SK-N-SH (cell line): Measurements from ENCODE around the gene CEBPB. TPM values are rescaled to one million over a fixed set of nuclear protein-coding genes. Genes with fewer than 3 reads are reported as not detected.

Source experiments
- CTCF ChIA-PET: fragments of 300-600, 350-600 bp; formaldehyde crosslinking; extraction: SDS; loops from one replicate; lab custom pipeline; 2021; lab: Yijun Ruan, JAX
- POLR2A ChIA-PET: fragments of 350-600 bp; sonication (Branson Sonifier 250); formaldehyde crosslinking; extraction: SDS; loops from one replicate; lab custom pipeline; 2020; ENCODE audit warnings: antibody characterized with exemption, inconsistent platforms; lab: Yijun Ruan, JAX
- DNase-seq: peaks from one replicate; pipeline ENCODE4 v3.0.0; 2012
- H2AFZ ChIP-seq: fragments of 200-600 bp; sonication (generic); 2 replicates; pipeline ENCODE4 v1.8.1; 2016; ENCODE audit warnings: antibody characterized with exemption, mild to moderate bottlenecking, low read depth
- H3F3A ChIP-seq: fragments of 200-600 bp; sonication (generic); replicated peaks from 2 replicates; pipeline ENCODE3; 2016; ENCODE audit warnings: antibody characterized with exemption, mild to moderate bottlenecking; ENCODE audit not compliant: insufficient read depth
- H3K27ac ChIP-seq, 2 experiments: fragments of 200-500 bp in 1 of 2; fragments of 200-600 bp in 1 of 2; sonication (Bioruptor generic) in 1 of 2; sonication (generic), shearing (Covaris generic) in 1 of 2; 2 replicates each; pipeline versions ENCODE4 v1.5.1 to v1.6.1; 2014 to 2016; ENCODE audit warnings: low read depth in 2 of 2, inconsistent platforms in 1 of 2, low read length in 1 of 2, mild to moderate bottlenecking in 1 of 2, mixed read lengths in 1 of 2
- H3K27me3 ChIP-seq: fragments of 200-600 bp; sonication (generic), shearing (Covaris generic); 2 replicates; pipeline ENCODE4 v1.6.1; 2016; ENCODE audit warnings: mixed run types; ENCODE audit not compliant: insufficient read depth
- H3K36me3 ChIP-seq, 2 experiments: fragments of 200-500 bp in 1 of 2; fragments of 200-600 bp in 1 of 2; sonication (Bioruptor generic) in 1 of 2; sonication (generic) in 1 of 2; replicated peaks in 1 of 2; 2 replicates each; pipeline versions ENCODE3 to v1.5.1; 2014 to 2016; ENCODE audit warnings: low read length in 1 of 2, mild to moderate bottlenecking in 1 of 2; ENCODE audit not compliant: insufficient read depth in 2 of 2, control insufficient read depth in 1 of 2
- H3K4me1 ChIP-seq, 2 experiments: fragments of 200-500 bp in 1 of 2; fragments of 200-600 bp in 1 of 2; sonication (Bioruptor generic) in 1 of 2; sonication (generic), shearing (Covaris generic) in 1 of 2; 2 replicates each; pipeline versions ENCODE4 v1.5.1 to v1.6.1; 2014 to 2016; ENCODE audit warnings: low read depth in 1 of 2, low read length in 1 of 2, mixed run types in 1 of 2; ENCODE audit not compliant: insufficient read depth in 2 of 2, control insufficient read depth in 1 of 2
- H3K4me2 ChIP-seq: fragments of 200-600 bp; sonication (generic), shearing (Covaris generic); 2 replicates; pipeline ENCODE4 v1.6.1; 2017; ENCODE audit warnings: mixed run types
- H3K4me3 ChIP-seq, 2 experiments: fragments of 200-500 bp in 1 of 2; fragments of 200-600 bp in 1 of 2; sonication (Bioruptor generic) in 1 of 2; sonication (generic), shearing (Covaris generic) in 1 of 2; 2 replicates each; pipeline versions ENCODE4 v1.5.1 to v1.8.1; 2014 to 2016; ENCODE audit warnings: low read depth in 2 of 2, inconsistent platforms in 1 of 2, low read length in 1 of 2, mild to moderate bottlenecking in 1 of 2, mixed read lengths in 1 of 2, moderate library complexity in 1 of 2
- H3K79me2 ChIP-seq: fragments of 200-600 bp; sonication (generic); 2 replicates; pipeline ENCODE4 v1.8.1; 2017; ENCODE audit warnings: mild to moderate bottlenecking; ENCODE audit not compliant: insufficient read depth
- H3K9ac ChIP-seq: fragments of 200-600 bp; sonication (generic); 2 replicates; pipeline ENCODE4 v1.6.1; 2017; ENCODE audit warnings: mixed run types
- H3K9me2 ChIP-seq: fragments of 200-600 bp; sonication (generic); 2 replicates; pipeline ENCODE4 v1.6.1; 2017; ENCODE audit warnings: mixed run types
- H3K9me3 ChIP-seq: fragments of 200-600 bp; sonication (generic); 2 replicates; pipeline ENCODE4 v1.6.1; 2017; ENCODE audit warnings: mixed run types, mild to moderate bottlenecking, moderate library complexity
- H4K20me1 ChIP-seq: fragments of 200-600 bp; sonication (generic); 2 replicates; pipeline ENCODE4 v1.6.1; 2017; ENCODE audit warnings: mild to moderate bottlenecking, mixed run types; ENCODE audit not compliant: insufficient read depth
- FOSL2 ChIP-seq: IDR thresholded peaks from 2 replicates; pipeline ENCODE4 v1.4.0; 2012; ENCODE audit warnings: low read depth, mild to moderate bottlenecking, moderate library complexity, borderline replicate concordance
- FOXM1 ChIP-seq: IDR thresholded peaks from 2 replicates; pipeline ENCODE4 v1.4.0; 2012; ENCODE audit warnings: low read depth, mild to moderate bottlenecking
- GATA2 ChIP-seq: sonication (generic); formaldehyde crosslinking; IDR thresholded peaks from 2 replicates; pipeline ENCODE4 v1.5.0; 2020; ENCODE audit warnings: mild to moderate bottlenecking, missing genetic modification reagents
- MEF2A ChIP-seq: IDR thresholded peaks from 2 replicates; pipeline ENCODE4 v1.4.0; 2012; ENCODE audit warnings: low read depth, borderline replicate concordance
- NFIC ChIP-seq: IDR thresholded peaks from 2 replicates; pipeline ENCODE4 v1.4.0; 2012; ENCODE audit warnings: borderline replicate concordance
- NRF1 ChIP-seq: IDR thresholded peaks from 2 replicates; pipeline ENCODE4 v1.6.1; 2012; ENCODE audit warnings: low read depth, mild to moderate bottlenecking, low read length
- SMC3 ChIP-seq: IDR thresholded peaks from 2 replicates; pipeline ENCODE4 v1.6.1; 2012; ENCODE audit warnings: low read depth, low read length, improper control_type of control experiment
- WGBS: methylation state at CpG from one replicate; pipeline ENCODE4 v1.1.6; 2017; ENCODE audit warnings: low lambda C conversion rate; 5-methylcytosine and 5-hydroxymethylcytosine counted together
- polyA plus RNA-seq, 3 experiments: library from polyadenylated mRNA; depleted of rRNA; stranded (reverse); fragments of >200 nt; gene quantifications; 2 replicates each; pipeline ENCODE4 v1.2.3, GENCODE V29; 2012
- TF ChIP-seq, protein P1 (sequence below): IDR thresholded peaks from 2 replicates; pipeline ENCODE4 v1.4.0; 2012; ENCODE audit warnings: low read depth
- TF ChIP-seq, protein P2 (sequence below): fragments of 200-600 bp; sonication (generic); IDR thresholded peaks from 2 replicates; pipeline ENCODE4 v1.6.1; 2017; ENCODE audit warnings: antibody characterized with exemption, mild to moderate bottlenecking, moderate library complexity

Gene CEBPB
- polyA plus RNA-seq, 1 of the 3 experiments (the other 2 are of a cell fraction) = 14.7 TPM

DNA sequence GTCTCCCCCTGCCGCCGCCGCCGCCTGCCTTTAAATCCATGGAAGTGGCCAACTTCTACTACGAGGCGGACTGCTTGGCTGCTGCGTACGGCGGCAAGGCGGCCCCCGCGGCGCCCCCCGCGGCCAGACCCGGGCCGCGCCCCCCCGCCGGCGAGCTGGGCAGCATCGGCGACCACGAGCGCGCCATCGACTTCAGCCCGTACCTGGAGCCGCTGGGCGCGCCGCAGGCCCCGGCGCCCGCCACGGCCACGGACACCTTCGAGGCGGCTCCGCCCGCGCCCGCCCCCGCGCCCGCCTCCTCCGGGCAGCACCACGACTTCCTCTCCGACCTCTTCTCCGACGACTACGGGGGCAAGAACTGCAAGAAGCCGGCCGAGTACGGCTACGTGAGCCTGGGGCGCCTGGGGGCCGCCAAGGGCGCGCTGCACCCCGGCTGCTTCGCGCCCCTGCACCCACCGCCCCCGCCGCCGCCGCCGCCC lies 474 bp downstream of the CEBPB start:
- Histone ChIP-seq H3K79me2 (peaks cover 37% of the 10 kb centered on the region), H3K27ac (peak overlapping the region; percentile 68 to 93), H3K4me1 (peaks cover 4 to 19% of the 10 kb centered on the region in 2 experiments; a peak in 3 of 4 replicates), H3K9me2 (no peaks in the 10 kb centered on the region), H3K4me3 (peak overlapping the region; percentile 73 to 74), H3K27me3 (no peaks in the 10 kb centered on the region), H3K4me2 (peak overlapping the region; percentile 92), H3K9me3 (no peaks in the 10 kb centered on the region), H3K9ac (peak overlapping the region; percentile 94), H3K36me3 (peaks cover 0 to 7% of the 10 kb centered on the region in 2 experiments), H3F3A (peaks cover 7% of the 10 kb centered on the region), H4K20me1 (peaks cover 32% of the 10 kb centered on the region), H2AFZ (peak overlapping the region; percentile 29; the same call in 1 of the 2 replicates)
- TF ChIP-seq SMC3 (no peak), FOXM1 (no peak)
- TF ChIP-seq, protein P1, sequence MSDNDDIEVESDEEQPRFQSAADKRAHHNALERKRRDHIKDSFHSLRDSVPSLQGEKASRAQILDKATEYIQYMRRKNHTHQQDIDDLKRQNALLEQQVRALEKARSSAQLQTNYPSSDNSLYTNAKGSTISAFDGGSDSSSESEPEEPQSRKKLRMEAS = 0 out of 2 replicates have a peak, but pooled peaks have one; percentile 4
- TF ChIP-seq, protein P2, sequence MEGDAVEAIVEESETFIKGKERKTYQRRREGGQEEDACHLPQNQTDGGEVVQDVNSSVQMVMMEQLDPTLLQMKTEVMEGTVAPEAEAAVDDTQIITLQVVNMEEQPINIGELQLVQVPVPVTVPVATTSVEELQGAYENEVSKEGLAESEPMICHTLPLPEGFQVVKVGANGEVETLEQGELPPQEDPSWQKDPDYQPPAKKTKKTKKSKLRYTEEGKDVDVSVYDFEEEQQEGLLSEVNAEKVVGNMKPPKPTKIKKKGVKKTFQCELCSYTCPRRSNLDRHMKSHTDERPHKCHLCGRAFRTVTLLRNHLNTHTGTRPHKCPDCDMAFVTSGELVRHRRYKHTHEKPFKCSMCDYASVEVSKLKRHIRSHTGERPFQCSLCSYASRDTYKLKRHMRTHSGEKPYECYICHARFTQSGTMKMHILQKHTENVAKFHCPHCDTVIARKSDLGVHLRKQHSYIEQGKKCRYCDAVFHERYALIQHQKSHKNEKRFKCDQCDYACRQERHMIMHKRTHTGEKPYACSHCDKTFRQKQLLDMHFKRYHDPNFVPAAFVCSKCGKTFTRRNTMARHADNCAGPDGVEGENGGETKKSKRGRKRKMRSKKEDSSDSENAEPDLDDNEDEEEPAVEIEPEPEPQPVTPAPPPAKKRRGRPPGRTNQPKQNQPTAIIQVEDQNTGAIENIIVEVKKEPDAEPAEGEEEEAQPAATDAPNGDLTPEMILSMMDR = 0 out of 2 replicates have a peak, but pooled peaks have one; percentile 9
- WGBS = 0% methylated on average over 10 of the region's 69 CpGs
- ChIA-PET POLR2A (interaction anchor here (0.7 to 1.0 kb wide), 2 partner anchors 38 to 382 kb away, joined by 3 read pairs; no protein-coding TSS in a partner anchor), CTCF (interaction anchor here (0.6 to 15.3 kb wide), 16 partner anchors 9 to 386 kb away, joined by 3 to 281 read pairs (median 4); no protein-coding TSS in a partner anchor)
- DNase-seq = no peak

DNA sequence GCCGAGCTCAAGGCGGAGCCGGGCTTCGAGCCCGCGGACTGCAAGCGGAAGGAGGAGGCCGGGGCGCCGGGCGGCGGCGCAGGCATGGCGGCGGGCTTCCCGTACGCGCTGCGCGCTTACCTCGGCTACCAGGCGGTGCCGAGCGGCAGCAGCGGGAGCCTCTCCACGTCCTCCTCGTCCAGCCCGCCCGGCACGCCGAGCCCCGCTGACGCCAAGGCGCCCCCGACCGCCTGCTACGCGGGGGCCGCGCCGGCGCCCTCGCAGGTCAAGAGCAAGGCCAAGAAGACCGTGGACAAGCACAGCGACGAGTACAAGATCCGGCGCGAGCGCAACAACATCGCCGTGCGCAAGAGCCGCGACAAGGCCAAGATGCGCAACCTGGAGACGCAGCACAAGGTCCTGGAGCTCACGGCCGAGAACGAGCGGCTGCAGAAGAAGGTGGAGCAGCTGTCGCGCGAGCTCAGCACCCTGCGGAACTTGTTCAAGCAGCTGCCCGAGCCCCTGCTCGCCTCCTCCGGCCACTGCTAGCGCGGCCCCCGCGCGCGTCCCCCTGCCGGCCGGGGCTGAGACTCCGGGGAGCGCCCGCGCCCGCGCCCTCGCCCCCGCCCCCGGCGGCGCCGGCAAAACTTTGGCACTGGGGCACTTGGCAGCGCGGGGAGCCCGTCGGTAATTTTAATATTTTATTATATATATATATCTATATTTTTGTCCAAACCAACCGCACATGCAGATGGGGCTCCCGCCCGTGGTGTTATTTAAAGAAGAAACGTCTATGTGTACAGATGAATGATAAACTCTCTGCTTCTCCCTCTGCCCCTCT lies 1.1 kb downstream of the CEBPB start:
- TF ChIP-seq NFIC (no peak), FOSL2 (no peak), NRF1 (peak; percentile 42; the same call in 1 of the 2 replicates), MEF2A (no peak), GATA2 (CRISPR knock-in tag) (no peak)
- TF ChIP-seq, protein P2 = peak; percentile 40
- no peaks in the 10 kb centered on the region for H3K9me2 ChIP-seq
- peak overlapping the region; percentile 77 to 93 for H3K27ac ChIP-seq
- peaks cover 0 to 7% of the 10 kb centered on the region in 2 experiments for H3K36me3 ChIP-seq
- H3K9ac ChIP-seq = peak overlapping the region; percentile 94
- H3K4me3 ChIP-seq = peak overlapping the region; percentile 73 to 74
- peak overlapping the region; percentile 92 for H3K4me2 ChIP-seq
- ChIA-PET POLR2A (interaction anchor here (1.0 kb wide), 1 partner anchor 39 kb away, joined by 3 read pairs; no protein-coding TSS in a partner anchor), CTCF (interaction anchor here (0.7 to 15.3 kb wide), 13 partner anchors 9 to 385 kb away, joined by 3 to 281 read pairs (median 4); no protein-coding TSS in a partner anchor)
- H2AFZ ChIP-seq = 0 out of 2 replicates have a peak overlapping the region, but pooled peaks have one; percentile 41
- H3K79me2 ChIP-seq = peaks cover 37% of the 10 kb centered on the region
- DNase-seq = peak; percentile 85
- H4K20me1 ChIP-seq = peaks cover 32% of the 10 kb centered on the region
- WGBS = under 1% methylated on average over 49 of the region's 96 CpGs
- no peaks in the 10 kb centered on the region for H3K9me3 ChIP-seq
- H3F3A ChIP-seq = peaks cover 3% of the 10 kb centered on the region
- H3K27me3 ChIP-seq = no peaks in the 10 kb centered on the region
- H3K4me1 ChIP-seq = peaks cover 4 to 19% of the 10 kb centered on the region in 2 experiments; a peak in 3 of 4 replicates
